Fibroblast of the aortic adventitia (primary cell): ENCODE measurements around the gene GAK. TPM values are rescaled to one million over a fixed set of nuclear protein-coding genes. Genes with fewer than 3 reads are reported as not detected.

Experiments
- DNase-seq: peaks from one replicate; pipeline ENCODE4 v3.0.0-alpha.2; 2010; ENCODE audit warnings: low read depth
- H3K4me3 ChIP-seq: 2 replicates; pipeline ENCODE4 v1.5.1; 2011; ENCODE audit warnings: low read depth, mild to moderate bottlenecking, control low read depth, low read length, moderate library complexity
- total RNA-seq: library from RNA; depleted of rRNA; stranded (reverse); fragments of >200 nt; gene quantifications from 2 replicates; pipeline ENCODE4 v1.2.3, GENCODE V29; 2012; ENCODE audit warnings: low replicate concordance
- TF ChIP-seq, protein P1 (sequence below): IDR thresholded peaks from 2 replicates; pipeline ENCODE4 v1.5.1; 2011; ENCODE audit warnings: mild to moderate bottlenecking, low read length, control low read depth, inconsistent platforms; ENCODE audit not compliant: insufficient read depth

The GAK gene
- total RNA-seq, 1 donor, result 49.4 TPM

DNA sequence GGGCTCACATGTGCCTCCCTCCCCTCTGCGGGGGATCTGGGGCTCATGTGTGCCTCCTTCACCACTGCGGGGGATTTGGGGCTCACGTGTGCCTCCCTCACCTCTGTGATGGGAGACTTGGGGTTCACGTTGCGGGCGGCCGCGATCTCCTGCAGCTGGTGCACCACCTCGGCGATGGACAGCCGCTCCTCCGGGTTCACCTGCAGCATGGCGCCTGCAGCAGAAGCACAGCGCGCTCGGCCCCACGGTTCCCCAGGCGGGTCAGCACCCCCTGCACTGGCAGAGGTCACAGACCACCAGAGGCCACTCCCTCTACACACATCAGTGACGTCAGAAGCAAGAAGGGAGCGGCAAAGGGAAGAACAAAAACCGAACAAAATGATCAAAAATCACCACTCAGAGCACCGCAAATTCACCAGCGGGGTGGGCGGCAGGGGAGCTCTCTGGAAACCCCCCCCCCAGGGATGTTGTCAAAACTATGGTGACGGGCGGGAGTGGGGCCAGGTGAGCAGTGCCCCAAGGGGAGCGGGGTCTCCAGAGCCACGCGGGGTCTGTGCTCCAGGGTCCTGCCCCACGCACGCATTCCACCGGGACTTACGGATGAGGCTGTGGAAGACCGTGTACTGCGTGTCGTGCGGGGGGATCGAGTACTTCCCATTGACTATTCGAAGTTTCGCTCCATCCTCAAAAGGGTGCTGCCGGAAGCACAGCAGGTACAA, 38.7 kb downstream of the GAK start:
- H3K4me3 ChIP-seq, result no peak overlapping the region
- TF ChIP-seq, protein P1, sequence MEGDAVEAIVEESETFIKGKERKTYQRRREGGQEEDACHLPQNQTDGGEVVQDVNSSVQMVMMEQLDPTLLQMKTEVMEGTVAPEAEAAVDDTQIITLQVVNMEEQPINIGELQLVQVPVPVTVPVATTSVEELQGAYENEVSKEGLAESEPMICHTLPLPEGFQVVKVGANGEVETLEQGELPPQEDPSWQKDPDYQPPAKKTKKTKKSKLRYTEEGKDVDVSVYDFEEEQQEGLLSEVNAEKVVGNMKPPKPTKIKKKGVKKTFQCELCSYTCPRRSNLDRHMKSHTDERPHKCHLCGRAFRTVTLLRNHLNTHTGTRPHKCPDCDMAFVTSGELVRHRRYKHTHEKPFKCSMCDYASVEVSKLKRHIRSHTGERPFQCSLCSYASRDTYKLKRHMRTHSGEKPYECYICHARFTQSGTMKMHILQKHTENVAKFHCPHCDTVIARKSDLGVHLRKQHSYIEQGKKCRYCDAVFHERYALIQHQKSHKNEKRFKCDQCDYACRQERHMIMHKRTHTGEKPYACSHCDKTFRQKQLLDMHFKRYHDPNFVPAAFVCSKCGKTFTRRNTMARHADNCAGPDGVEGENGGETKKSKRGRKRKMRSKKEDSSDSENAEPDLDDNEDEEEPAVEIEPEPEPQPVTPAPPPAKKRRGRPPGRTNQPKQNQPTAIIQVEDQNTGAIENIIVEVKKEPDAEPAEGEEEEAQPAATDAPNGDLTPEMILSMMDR, result no peak
- DNase-seq, result no peak

DNA sequence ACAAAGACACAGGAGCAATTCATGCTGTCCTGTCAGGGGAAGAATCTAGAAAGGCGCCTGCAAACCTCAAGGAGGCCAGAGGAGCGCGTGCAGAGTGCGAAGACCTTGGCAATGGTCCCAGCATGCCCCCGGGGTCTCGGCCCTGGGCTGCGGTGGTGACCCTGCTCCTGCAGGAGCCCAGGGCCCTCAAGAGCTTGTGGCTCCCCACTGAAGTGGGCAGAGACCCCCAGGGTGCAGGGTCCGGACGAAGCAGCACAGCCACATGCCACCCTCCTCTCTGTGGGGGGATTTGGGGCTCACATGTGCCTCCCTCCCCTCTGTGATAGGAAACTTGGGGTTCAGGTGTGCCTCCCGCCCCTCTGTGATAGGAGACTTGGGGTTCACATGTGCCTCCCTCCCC, 39.3 kb downstream of the GAK start:
- TF ChIP-seq, protein P1, result no peak
- DNase-seq, result no peak
- no peak overlapping the region for H3K4me3 ChIP-seq

DNA sequence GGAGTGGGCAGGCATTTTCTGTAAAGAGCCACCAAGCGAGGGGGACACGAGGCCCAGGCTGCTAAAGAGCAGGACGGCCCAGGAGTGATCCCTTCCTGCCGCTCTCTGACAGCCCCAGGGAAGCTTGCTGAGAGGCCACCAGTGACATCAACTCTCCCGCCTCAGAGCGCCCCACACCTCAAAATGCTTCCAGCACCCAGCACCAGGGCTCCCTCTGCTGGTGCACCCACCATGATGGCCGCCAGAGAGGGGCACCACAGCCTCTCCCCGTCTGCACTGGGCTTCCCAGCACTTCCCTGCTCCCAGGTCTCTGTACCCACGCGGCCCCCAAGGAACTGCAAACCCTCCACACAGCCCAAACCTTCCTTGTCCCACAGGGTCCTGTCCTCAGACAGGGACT, 40.4 kb downstream of the GAK start:
- TF ChIP-seq, protein P1, result no peak
- DNase-seq, result no peak
- no peak overlapping the region for H3K4me3 ChIP-seq

DNA sequence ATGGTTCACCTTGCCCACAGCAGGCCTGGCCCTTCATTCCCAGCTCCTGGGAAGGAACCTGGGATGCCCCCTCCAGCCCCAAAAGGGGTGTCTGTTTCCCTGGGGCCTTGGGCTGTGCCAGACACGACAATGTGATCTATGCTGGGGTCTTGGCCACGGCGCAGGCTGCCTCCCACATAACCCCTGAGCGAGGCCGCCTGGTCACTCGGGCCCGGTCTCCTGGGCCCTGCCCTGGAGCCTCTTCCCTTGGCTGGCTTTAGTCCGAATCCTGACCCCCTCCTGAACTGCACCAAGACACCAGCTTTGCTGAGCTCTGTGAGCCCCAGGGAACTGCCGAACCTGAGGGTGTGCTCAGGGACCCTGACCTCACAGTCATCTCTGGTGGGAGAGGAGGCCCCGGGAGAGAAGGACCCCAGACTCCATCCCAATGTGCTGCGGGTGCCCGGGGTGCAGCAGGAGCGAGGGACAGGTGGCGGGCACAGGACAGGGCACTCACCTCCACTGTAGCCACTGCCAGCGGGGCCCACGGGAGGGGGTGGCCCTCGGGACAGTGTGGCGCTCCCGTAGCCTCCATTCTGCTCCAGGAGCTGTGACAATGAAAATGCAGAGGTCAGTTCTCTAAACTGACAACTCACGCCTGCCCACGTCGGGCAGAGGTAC, 42.0 kb downstream of the GAK start:
- DNase-seq, result no peak
- H3K4me3 ChIP-seq, result no peak overlapping the region
- TF ChIP-seq, protein P1, result no peak

DNA sequence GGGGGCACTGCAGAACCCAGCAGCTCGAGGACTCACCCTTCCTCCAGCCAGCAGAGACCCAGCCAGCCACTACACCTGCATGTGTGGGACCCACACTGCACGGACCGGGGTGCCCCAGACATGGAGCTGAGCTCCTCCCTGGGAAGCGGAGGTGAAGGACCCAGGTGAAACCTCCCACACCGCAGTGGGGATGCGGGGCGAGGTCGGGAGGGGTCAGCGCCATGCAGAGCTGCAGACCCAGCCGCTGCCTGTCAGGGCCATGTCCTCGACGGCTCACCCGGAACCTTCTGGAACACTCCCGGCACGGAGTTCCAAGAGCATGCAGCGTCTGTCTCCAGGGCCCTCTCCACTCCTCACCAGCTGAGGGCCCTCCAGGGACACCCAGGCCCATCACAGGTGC, 42.6 kb downstream of the GAK start:
- TF ChIP-seq, protein P1, result no peak
- no peak overlapping the region for H3K4me3 ChIP-seq
- no peak for DNase-seq

DNA sequence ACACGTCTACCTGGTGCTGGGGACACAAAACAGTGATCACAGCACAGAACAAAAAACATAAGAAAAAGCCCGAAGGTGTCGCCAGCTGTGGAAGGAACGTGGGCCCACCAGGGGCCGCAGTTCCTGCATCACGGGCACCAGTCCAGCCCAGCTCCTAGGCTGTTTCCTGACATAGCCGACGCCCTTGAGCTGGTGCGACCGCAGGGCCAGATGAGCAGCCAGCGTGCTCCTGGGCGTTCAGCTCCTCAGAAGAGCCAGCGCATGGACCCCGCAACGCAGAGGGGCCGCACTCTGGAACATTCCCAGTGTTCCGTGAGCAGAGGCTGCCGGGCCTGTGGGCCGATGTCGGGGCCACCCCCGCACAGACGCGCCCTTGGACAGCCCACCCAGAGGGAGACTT, 44.1 kb downstream of the GAK start:
- no peak overlapping the region for H3K4me3 ChIP-seq
- no peak for DNase-seq
- TF ChIP-seq, protein P1, result no peak
